ENCODE data around the gene SSBP3.

GRCh38 chr1:54379555-54380289 is 26.5 kb downstream of the SSBP3 start:
- TF ChIP-seq CTCF (IDR thresholded peaks at IDR 0.05), result no peak
- no peak for TF ChIP-seq POLR2A (IDR thresholded peaks at IDR 0.05)
